ENCODE results near the gene GNG7.
"Not testable (repeated sequence)": the region's sequence is repeated elsewhere in the genome, so short reads cannot be mapped to it uniquely, and the experiment has no call there.

The GNG7 gene

GRCh38 chr19:2536461-2536860 is 166.0 kb downstream of the GNG7 start:
- Histone ChIP-seq H3K36me3 (ENCODE audit: insufficient read depth, low read length) (no peaks in the 10 kb centered on the region), H3K4me3 (no peak overlapping the region), H3K27ac (peak overlapping the region; percentile 67), H3K9me3 (ENCODE audit: low read depth, low read length) (no peaks in the 10 kb centered on the region), H3K9ac (ENCODE audit: insufficient read length) (no peak overlapping the region)
- no peak for TF ChIP-seq FOXP2 (optimal IDR thresholded peaks at IDR 0.05; ENCODE audit: control extremely low read depth, extremely low read length, insufficient read depth)
- no peak for TF ChIP-seq EZH2 (IDR thresholded peaks at IDR 0.05)
- no peak for TF ChIP-seq POLR2AphosphoS5 (IDR thresholded peaks at IDR 0.05; ENCODE audit: borderline replicate concordance, low read depth, low read length)
- DNase-seq (ENCODE audit: low read depth, low spot score), result no peak

- Histone ChIP-seq H3K9ac (ENCODE audit: insufficient read length) (no peak overlapping the region), H3K9me3 (ENCODE audit: low read depth, low read length) (no peaks in the 10 kb centered on the region), H3K36me3 (ENCODE audit: insufficient read depth, low read length) (no peaks in the 10 kb centered on the region), H3K27ac (peak overlapping the region; percentile 68; the same call in 1 of the 2 replicates), H3K4me3 (0 out of 2 replicates have a peak overlapping the region, but pooled peaks have one; percentile 22)
- no peak for TF ChIP-seq EZH2 (IDR thresholded peaks at IDR 0.05)
- no peak for TF ChIP-seq FOXP2 (optimal IDR thresholded peaks at IDR 0.05; ENCODE audit: control extremely low read depth, extremely low read length, insufficient read depth)
- TF ChIP-seq POLR2AphosphoS5 (IDR thresholded peaks at IDR 0.05; ENCODE audit: borderline replicate concordance, low read depth, low read length), result no peak
- DNase-seq (ENCODE audit: low read depth, low spot score), result no peak
Measured at GRCh38 chr19:2534423-2535013, 168.0 kb downstream of the GNG7 start.

- Histone ChIP-seq H3K36me3 (ENCODE audit: insufficient read depth, low read length) (no peaks in the 10 kb centered on the region), H3K4me3 (no peak overlapping the region), H3K9ac (ENCODE audit: insufficient read length) (no peak overlapping the region), H3K9me3 (ENCODE audit: low read depth, low read length) (no peaks in the 10 kb centered on the region), H3K27ac (peak overlapping the region; percentile 68)
- TF ChIP-seq FOXP2 (optimal IDR thresholded peaks at IDR 0.05; ENCODE audit: control extremely low read depth, extremely low read length, insufficient read depth) (no peak), EZH2 (IDR thresholded peaks at IDR 0.05) (no peak), POLR2AphosphoS5 (IDR thresholded peaks at IDR 0.05; ENCODE audit: borderline replicate concordance, low read depth, low read length) (no peak)
- DNase-seq (ENCODE audit: low read depth, low spot score), result no peak
Measured at GRCh38 chr19:2533686-2534422, 168.6 kb downstream of the GNG7 start.

- no peak for TF ChIP-seq FOXP2 (optimal IDR thresholded peaks at IDR 0.05; ENCODE audit: control extremely low read depth, extremely low read length, insufficient read depth)
- TF ChIP-seq EZH2 (IDR thresholded peaks at IDR 0.05), result no peak
- TF ChIP-seq POLR2AphosphoS5 (IDR thresholded peaks at IDR 0.05; ENCODE audit: borderline replicate concordance, low read depth, low read length), result no peak
- Histone ChIP-seq H3K27ac (no peak overlapping the region), H3K4me3 (no peak overlapping the region), H3K9ac (ENCODE audit: insufficient read length) (no peak overlapping the region), H3K9me3 (ENCODE audit: low read depth, low read length) (no peaks in the 10 kb centered on the region), H3K36me3 (ENCODE audit: insufficient read depth, low read length) (no peaks in the 10 kb centered on the region)
- no peak for DNase-seq (ENCODE audit: low read depth, low spot score)
Measured at GRCh38 chr19:2533072-2533425, 169.4 kb downstream of the GNG7 start.

GRCh38 chr19:2532252-2533071 is 170.0 kb downstream of the GNG7 start:
- Histone ChIP-seq H3K27ac (no peak overlapping the region), H3K4me3 (no peak overlapping the region), H3K9ac (ENCODE audit: insufficient read length) (no peak overlapping the region), H3K9me3 (ENCODE audit: low read depth, low read length) (no peaks in the 10 kb centered on the region), H3K36me3 (ENCODE audit: insufficient read depth, low read length) (no peaks in the 10 kb centered on the region)
- no peak for DNase-seq (ENCODE audit: low read depth, low spot score)
- TF ChIP-seq FOXP2 (optimal IDR thresholded peaks at IDR 0.05; ENCODE audit: control extremely low read depth, extremely low read length, insufficient read depth), result no peak
- TF ChIP-seq EZH2 (IDR thresholded peaks at IDR 0.05), result no peak

- not testable (repeated sequence) for H3K27ac ChIP-seq; H3K4me3 ChIP-seq; DNase-seq (ENCODE audit: low read depth, low spot score); H3K36me3 ChIP-seq (ENCODE audit: insufficient read depth, low read length); H3K9ac ChIP-seq (ENCODE audit: insufficient read length); H3K9me3 ChIP-seq (ENCODE audit: low read depth, low read length)
Measured at GRCh38 chr19:2529942-2530341, 172.6 kb downstream of the GNG7 start.

GRCh38 chr19:2529473-2529918 is 173.0 kb downstream of the GNG7 start:
- H3K9me3 ChIP-seq (ENCODE audit: low read depth, low read length), result no peaks in the 10 kb centered on the region
- no peak for TF ChIP-seq POLR2AphosphoS5 (IDR thresholded peaks at IDR 0.05; ENCODE audit: borderline replicate concordance, low read depth, low read length)
- no peak for TF ChIP-seq FOXP2 (optimal IDR thresholded peaks at IDR 0.05; ENCODE audit: control extremely low read depth, extremely low read length, insufficient read depth)
- no peak for TF ChIP-seq EZH2 (IDR thresholded peaks at IDR 0.05)
- H3K9ac ChIP-seq (ENCODE audit: insufficient read length), result no peak overlapping the region
- no peak overlapping the region for H3K27ac ChIP-seq
- H3K4me3 ChIP-seq, result no peak overlapping the region
- H3K36me3 ChIP-seq (ENCODE audit: insufficient read depth, low read length), result no peaks in the 10 kb centered on the region
- no peak for DNase-seq (ENCODE audit: low read depth, low spot score)

- Histone ChIP-seq H3K9ac (ENCODE audit: insufficient read length) (no peak overlapping the region), H3K4me3 (no peak overlapping the region), H3K9me3 (ENCODE audit: low read depth, low read length) (no peaks in the 10 kb centered on the region), H3K36me3 (ENCODE audit: insufficient read depth, low read length) (no peaks in the 10 kb centered on the region), H3K27ac (no peak overlapping the region)
- DNase-seq (ENCODE audit: low read depth, low spot score), result no peak
- TF ChIP-seq FOXP2 (optimal IDR thresholded peaks at IDR 0.05; ENCODE audit: control extremely low read depth, extremely low read length, insufficient read depth) (no peak), POLR2AphosphoS5 (IDR thresholded peaks at IDR 0.05; ENCODE audit: borderline replicate concordance, low read depth, low read length) (no peak), EZH2 (IDR thresholded peaks at IDR 0.05) (no peak)
Measured at GRCh38 chr19:2528675-2529101, 173.8 kb downstream of the GNG7 start.
